Measurements from ENCODE around the gene PBXIP1. TPM values are rescaled to one million over a fixed set of nuclear protein-coding genes. Genes with fewer than 3 reads are reported as not detected.

Gene PBXIP1
- total and polyA plus RNA-seq, 2 of the 13 experiments (the other 11 are each of a cell fraction or from before 2014, with no cell fraction given), result 16.3 to 31.9 TPM

- TF ChIP-seq FUBP1 (CRISPR knock-in tag; IDR thresholded peaks at IDR 0.05; ENCODE audit: borderline replicate concordance) (no peak), ZNF501 (CRISPR knock-in tag; IDR thresholded peaks at IDR 0.05) (peak; percentile 33), ZSCAN5A (CRISPR knock-in tag; IDR thresholded peaks at IDR 0.05; ENCODE audit: borderline replicate concordance) (no peak), DMAP1 (CRISPR knock-in tag; IDR thresholded peaks at IDR 0.05) (0 out of 2 replicates have a peak, but pooled peaks have one; percentile 5), SNAI1 (CRISPR knock-in tag; IDR thresholded peaks at IDR 0.05; ENCODE audit: borderline replicate concordance) (no peak), ZNF101 (CRISPR knock-in tag; IDR thresholded peaks at IDR 0.05; ENCODE audit: borderline replicate concordance, low read depth) (no peak), ZMAT5 (CRISPR knock-in tag; IDR thresholded peaks at IDR 0.05; ENCODE audit: borderline replicate concordance, low read depth) (no peak), ZNF282 (IDR thresholded peaks at IDR 0.05; ENCODE audit: partially characterized antibody) (no peak), TAF1 (CRISPR knock-in tag; IDR thresholded peaks at IDR 0.05) (no peak), ZNF556 (CRISPR knock-in tag; IDR thresholded peaks at IDR 0.05; ENCODE audit: borderline replicate concordance) (no peak), ZNF770 (CRISPR knock-in tag; IDR thresholded peaks at IDR 0.05) (no peak), ZKSCAN1 (IDR thresholded peaks at IDR 0.05; ENCODE audit: low read length) (no peak), ATF3 (CRISPR knock-in tag; IDR thresholded peaks at IDR 0.05) (no peak), ZFP90 (CRISPR knock-in tag; IDR thresholded peaks at IDR 0.05; ENCODE audit: borderline replicate concordance) (0 out of 2 replicates have a peak, but pooled peaks have one; percentile 3), RORA (CRISPR knock-in tag; IDR thresholded peaks at IDR 0.05) (no peak), SOX5 (CRISPR knock-in tag; IDR thresholded peaks at IDR 0.05; ENCODE audit: borderline replicate concordance) (0 out of 2 replicates have a peak, but pooled peaks have one; percentile 2), CHD2 (IDR thresholded peaks at IDR 0.05; ENCODE audit: low read depth, low read length) (no peak), ZNF572 (CRISPR knock-in tag; IDR thresholded peaks at IDR 0.05) (peak; percentile 58; the same call in 1 of the 2 replicates), ZFP36 (IDR thresholded peaks at IDR 0.05; ENCODE audit: borderline replicate concordance, low read depth, low read length, partially characterized antibody) (peak; percentile 58), RFXAP (CRISPR knock-in tag; IDR thresholded peaks at IDR 0.05; ENCODE audit: borderline replicate concordance) (no peak), DNMT1 (CRISPR knock-in tag; IDR thresholded peaks at IDR 0.05) (no peak), NR2F1 (CRISPR knock-in tag; IDR thresholded peaks at IDR 0.05) (no peak), ZNF563 (CRISPR knock-in tag; IDR thresholded peaks at IDR 0.05) (no peak), POLR2AphosphoS5 (IDR thresholded peaks at IDR 0.05; ENCODE audit: low read depth, low read length) (no peak)
Measured at GRCh38 chr1:154945160-154945961, 10.5 kb downstream of the PBXIP1 start (continued).
